HEK293 (cell line): ENCODE data around the gene PLS1.

Experiments
- ATF2 ChIP-seq: fragments of 450-650 bp; formaldehyde crosslinking; IDR thresholded peaks from 2 replicates; pipeline ENCODE4 v1.5.1; 2016; ENCODE audit warnings: missing biosample characterization, missing genetic modification characterization, low read depth
- BCL11B ChIP-seq: fragments of 450-650 bp; formaldehyde crosslinking; IDR thresholded peaks from 2 replicates; pipeline ENCODE4 v1.5.1; 2016; ENCODE audit warnings: low read depth, missing biosample characterization, missing genetic modification characterization
- CTCF ChIP-seq: fragments of 450-650 bp; formaldehyde crosslinking; IDR thresholded peaks from 2 replicates; pipeline ENCODE4 v1.5.1; 2016; ENCODE audit warnings: missing biosample characterization, missing genetic modification characterization
- GLI2 ChIP-seq: fragments of 450-650 bp; formaldehyde crosslinking; IDR thresholded peaks from 2 replicates; pipeline ENCODE4; 2017; ENCODE audit warnings: missing biosample characterization, missing genetic modification characterization, low read depth, borderline replicate concordance
- ZBTB26 ChIP-seq: fragments of 450-650 bp; formaldehyde crosslinking; optimal IDR thresholded peaks from 2 replicates; pipeline ENCODE3; 2016; ENCODE audit warnings: missing biosample characterization, mild to moderate bottlenecking, missing genetic modification characterization
- ZNF202 ChIP-seq: fragments of 450-650 bp; formaldehyde crosslinking; IDR thresholded peaks from 2 replicates; pipeline ENCODE4 v1.5.1; 2016; ENCODE audit warnings: missing biosample characterization, missing genetic modification characterization, borderline replicate concordance
- ZNF426 ChIP-seq: fragments of 450-650 bp; formaldehyde crosslinking; IDR thresholded peaks from 2 replicates; pipeline ENCODE4 v1.5.1; 2017; ENCODE audit warnings: missing biosample characterization, missing genetic modification characterization, mild to moderate bottlenecking, inconsistent platforms, moderate library complexity

GRCh38 chr3:142602619-142603385 is 6.6 kb downstream of the PLS1 start:
- TF ChIP-seq CTCF (tag by site-specific recombination) (no peak), ATF2 (no peak), BCL11B (no peak), ZNF426 (tag by site-specific recombination) (no peak), GLI2 (tag by site-specific recombination) (no peak), ZBTB26 (tag by site-specific recombination) (no peak), ZNF202 (tag by site-specific recombination) (no peak)
